A549 (cell line): ENCODE data around the gene CCDC134.

Experiments
- CBX8 ChIP-seq: fragments of 200-600 bp; sonication (generic); IDR thresholded peaks from 2 replicates; pipeline ENCODE4 v1.6.1; 2016
- CEBPB ChIP-seq, 2 experiments: fragments of >200 bp in 1 of 2; sonication (Bioruptor Twin) in 1 of 2; formaldehyde crosslinking in 1 of 2; IDR thresholded peaks; 2 replicates each; pipeline ENCODE4 v1.6.1; 2012 to 2016
- CHD4 ChIP-seq: fragments of 200-600 bp; sonication (generic); IDR thresholded peaks from 2 replicates; pipeline ENCODE4 v1.6.1; 2016; ENCODE audit warnings: antibody characterized with exemption, mild to moderate bottlenecking, borderline replicate concordance
- CTCF ChIP-seq: fragments of >200 bp; sonication (Bioruptor Twin); formaldehyde crosslinking; IDR thresholded peaks from 3 replicates; pipeline ENCODE4 v1.5.1; 2016
- HOXA7 ChIP-seq: fragments of 250-450 bp; sonication (Bioruptor Pico); IDR thresholded peaks from 2 replicates; pipeline ENCODE4 v1.5.0; 2020; ENCODE audit warnings: mild to moderate bottlenecking, moderate library complexity
- JUN ChIP-seq, 2 experiments: fragments of >200 bp; sonication (Bioruptor Twin); formaldehyde crosslinking; IDR thresholded peaks; 2 replicates in 1 of 2; 3 replicates in 1 of 2; pipeline ENCODE4 v1.6.1; 2016 to 2017
- MAFK ChIP-seq: fragments of 450-650 bp; IDR thresholded peaks from 2 replicates; pipeline ENCODE4 v1.6.1; 2014; ENCODE audit not compliant: partially characterized antibody
- MAX ChIP-seq: IDR thresholded peaks from 2 replicates; pipeline ENCODE4 v1.6.1; 2012
- MYC ChIP-seq: IDR thresholded peaks from 2 replicates; pipeline ENCODE4 v1.6.1; 2012; ENCODE audit warnings: mild to moderate bottlenecking, inconsistent platforms, low read length, improper control_type of control experiment, borderline replicate concordance
- NR3C1 ChIP-seq: fragments of >200 bp; sonication (Bioruptor Twin); formaldehyde crosslinking; IDR thresholded peaks from 3 replicates; pipeline ENCODE4 v1.6.1; 2017
- PBX3 ChIP-seq: IDR thresholded peaks from 2 replicates; pipeline ENCODE4 v1.6.1; 2012
- POLR2A ChIP-seq: IDR thresholded peaks from 2 replicates; pipeline ENCODE4 v1.6.1; 2012; ENCODE audit warnings: mild to moderate bottlenecking, low read length
- RAD21 ChIP-seq, 2 experiments: fragments of >200 bp in 1 of 2; sonication (Bioruptor Twin) in 1 of 2; formaldehyde crosslinking in 1 of 2; IDR thresholded peaks in 1 of 2; conservative IDR thresholded peaks in 1 of 2; 2 replicates in 1 of 2; 3 replicates in 1 of 2; pipeline ENCODE4 v1.6.1; 2012 to 2018; ENCODE audit warnings: inconsistent platforms in 1 of 2
- TP53 ChIP-seq: fragments of 250-450 bp; sonication (Bioruptor Pico); IDR thresholded peaks from 2 replicates; pipeline ENCODE4 v1.5.0; 2021; ENCODE audit warnings: mild to moderate bottlenecking, moderate library complexity

- no peak for TF ChIP-seq MYC
- no peak for TF ChIP-seq CTCF
- TF ChIP-seq MAX, result no peak
- no peak for TF ChIP-seq NR3C1
- TF ChIP-seq POLR2A, result no peak
- no peak for TF ChIP-seq HOXA7 (CRISPR knock-in tag)
- TF ChIP-seq RAD21 (conservative IDR thresholded peaks at IDR 0.05 in 1 of 2, IDR thresholded peaks at IDR 0.05 in 1 of 2), result no peak
- no peak for TF ChIP-seq CBX8
- TF ChIP-seq MAFK, result no peak
- TF ChIP-seq TP53, result no peak
- TF ChIP-seq CEBPB (IDR thresholded peaks at IDR 0.05), result no peak
- no peak for TF ChIP-seq JUN (IDR thresholded peaks at IDR 0.05)
- no peak for TF ChIP-seq CHD4
- TF ChIP-seq PBX3, result no peak
Measured at GRCh38 chr22:41816871-41817270, 16.4 kb downstream of the CCDC134 start.
